ENCODE results near the gene GHR.

DNA sequence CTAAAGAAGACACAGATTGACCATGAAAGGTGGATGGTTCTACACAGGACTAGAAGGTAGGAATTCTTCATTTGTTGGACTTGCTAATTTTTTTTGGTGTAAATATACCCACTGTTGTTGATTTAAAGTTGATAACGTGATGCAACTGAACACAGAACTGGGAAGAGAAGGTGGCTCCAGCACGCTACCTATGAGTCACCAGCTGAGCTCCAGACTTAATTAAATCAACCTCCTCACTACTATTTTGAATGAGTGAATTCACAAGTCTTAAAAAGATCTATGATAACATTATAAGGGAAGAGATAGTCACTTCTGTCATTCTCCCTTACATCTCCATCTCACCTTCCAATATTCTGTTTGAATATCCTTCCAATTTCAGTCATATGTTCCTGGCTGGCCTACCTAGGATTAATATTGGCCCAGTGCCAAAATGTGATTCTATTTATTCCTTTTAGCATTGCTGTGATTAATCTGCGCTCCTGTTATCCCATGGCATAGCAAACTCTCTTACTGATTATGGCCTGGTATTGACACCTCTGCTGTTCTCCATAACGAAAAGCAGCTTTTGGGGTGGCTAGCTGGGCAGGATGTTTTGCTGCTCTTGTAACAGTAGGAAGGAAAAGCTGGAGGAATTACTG lies 197.5 kb downstream of the GHR start:
- TF ChIP-seq, protein P1, sequence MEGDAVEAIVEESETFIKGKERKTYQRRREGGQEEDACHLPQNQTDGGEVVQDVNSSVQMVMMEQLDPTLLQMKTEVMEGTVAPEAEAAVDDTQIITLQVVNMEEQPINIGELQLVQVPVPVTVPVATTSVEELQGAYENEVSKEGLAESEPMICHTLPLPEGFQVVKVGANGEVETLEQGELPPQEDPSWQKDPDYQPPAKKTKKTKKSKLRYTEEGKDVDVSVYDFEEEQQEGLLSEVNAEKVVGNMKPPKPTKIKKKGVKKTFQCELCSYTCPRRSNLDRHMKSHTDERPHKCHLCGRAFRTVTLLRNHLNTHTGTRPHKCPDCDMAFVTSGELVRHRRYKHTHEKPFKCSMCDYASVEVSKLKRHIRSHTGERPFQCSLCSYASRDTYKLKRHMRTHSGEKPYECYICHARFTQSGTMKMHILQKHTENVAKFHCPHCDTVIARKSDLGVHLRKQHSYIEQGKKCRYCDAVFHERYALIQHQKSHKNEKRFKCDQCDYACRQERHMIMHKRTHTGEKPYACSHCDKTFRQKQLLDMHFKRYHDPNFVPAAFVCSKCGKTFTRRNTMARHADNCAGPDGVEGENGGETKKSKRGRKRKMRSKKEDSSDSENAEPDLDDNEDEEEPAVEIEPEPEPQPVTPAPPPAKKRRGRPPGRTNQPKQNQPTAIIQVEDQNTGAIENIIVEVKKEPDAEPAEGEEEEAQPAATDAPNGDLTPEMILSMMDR (IDR thresholded peaks at IDR 0.05), result no peak
- TF ChIP-seq POLR2A (IDR thresholded peaks at IDR 0.05), result no peak
- no peak for TF ChIP-seq POLR2AphosphoS5 (IDR thresholded peaks at IDR 0.05)
- TF ChIP-seq EP300 (IDR thresholded peaks at IDR 0.05; ENCODE audit: low read depth), result no peak
